Measurements from ENCODE around the gene ARHGAP6. TPM values are rescaled to one million over a fixed set of nuclear protein-coding genes. Genes with fewer than 3 reads are reported as not detected.

ARHGAP6 gene
- total RNA-seq (2016; rRNA removed; fragmentation: Illumina TruSeq; extraction: Trizol) = 0.06 and 0.11 TPM in 2 replicates
- total RNA-seq (2016; cell fraction: cytosol; rRNA removed; fragmentation: Illumina TruSeq; extraction: Trizol; ENCODE audit: low read depth) = not detected in 2 replicates
- total RNA-seq (2016; cell fraction: insoluble cytoplasmic fraction; rRNA removed; fragmentation: Illumina TruSeq; extraction: Trizol) = 0.04 and 0.15 TPM in 2 replicates
- total RNA-seq (2016; cell fraction: membrane; rRNA removed; fragmentation: Illumina TruSeq; extraction: Trizol) = not detected in 2 replicates
- 0.09 and 0.12 TPM in 2 replicates for total RNA-seq (2016; cell fraction: nucleus; rRNA removed; fragmentation: Illumina TruSeq; extraction: Trizol)
- polyA plus RNA-seq (2011; rRNA removed) = not detected in 2 replicates
- polyA plus RNA-seq (2011; cell fraction: cytosol; rRNA removed) = not detected in 2 replicates
- not detected in 2 replicates for polyA plus RNA-seq (2011; cell fraction: nucleus; rRNA removed)
- not detected in 2 replicates for polyA plus RNA-seq (2012)
- not detected in 2 replicates for polyA plus RNA-seq (2016; cell fraction: cytosol; fragmentation: Illumina TruSeq; extraction: Trizol; ENCODE audit: low read depth)
- not detected in 2 replicates for polyA plus RNA-seq (2016; cell fraction: insoluble cytoplasmic fraction; fragmentation: Illumina TruSeq; extraction: Trizol; ENCODE audit: low read depth)
- polyA plus RNA-seq (2016; cell fraction: membrane; fragmentation: Illumina TruSeq; extraction: Trizol; ENCODE audit: low read depth) = not detected in 2 replicates
- polyA plus RNA-seq (2016; cell fraction: nucleus; fragmentation: Illumina TruSeq; extraction: Trizol; ENCODE audit: insufficient read depth, low read depth) = not detected in 2 replicates
- polyA minus RNA-seq (2011; rRNA and poly(A)+ RNA removed; ENCODE audit: low replicate concordance) = 0.84 TPM in 1 of 2 replicates, not detected in the other
- not detected in 2 replicates for polyA minus RNA-seq (2011; cell fraction: cytosol; rRNA and poly(A)+ RNA removed)
- polyA minus RNA-seq (2011; cell fraction: nucleus; rRNA and poly(A)+ RNA removed) = not detected in 2 replicates
- Bru-seq, nascent RNA = percentile 16 among the genes with signal in this experiment
- BruChase-seq, experiment 1, labeled RNA remaining after a 6-hour chase = percentile 18 among the genes with signal in this experiment
- BruChase-seq, experiment 2, labeled RNA remaining after a 2-hour chase = percentile 24 among the genes with signal in this experiment
- long read RNA-seq, experiment 1 = 0 reads
- long read RNA-seq, experiment 2 = 0 reads

DNA sequence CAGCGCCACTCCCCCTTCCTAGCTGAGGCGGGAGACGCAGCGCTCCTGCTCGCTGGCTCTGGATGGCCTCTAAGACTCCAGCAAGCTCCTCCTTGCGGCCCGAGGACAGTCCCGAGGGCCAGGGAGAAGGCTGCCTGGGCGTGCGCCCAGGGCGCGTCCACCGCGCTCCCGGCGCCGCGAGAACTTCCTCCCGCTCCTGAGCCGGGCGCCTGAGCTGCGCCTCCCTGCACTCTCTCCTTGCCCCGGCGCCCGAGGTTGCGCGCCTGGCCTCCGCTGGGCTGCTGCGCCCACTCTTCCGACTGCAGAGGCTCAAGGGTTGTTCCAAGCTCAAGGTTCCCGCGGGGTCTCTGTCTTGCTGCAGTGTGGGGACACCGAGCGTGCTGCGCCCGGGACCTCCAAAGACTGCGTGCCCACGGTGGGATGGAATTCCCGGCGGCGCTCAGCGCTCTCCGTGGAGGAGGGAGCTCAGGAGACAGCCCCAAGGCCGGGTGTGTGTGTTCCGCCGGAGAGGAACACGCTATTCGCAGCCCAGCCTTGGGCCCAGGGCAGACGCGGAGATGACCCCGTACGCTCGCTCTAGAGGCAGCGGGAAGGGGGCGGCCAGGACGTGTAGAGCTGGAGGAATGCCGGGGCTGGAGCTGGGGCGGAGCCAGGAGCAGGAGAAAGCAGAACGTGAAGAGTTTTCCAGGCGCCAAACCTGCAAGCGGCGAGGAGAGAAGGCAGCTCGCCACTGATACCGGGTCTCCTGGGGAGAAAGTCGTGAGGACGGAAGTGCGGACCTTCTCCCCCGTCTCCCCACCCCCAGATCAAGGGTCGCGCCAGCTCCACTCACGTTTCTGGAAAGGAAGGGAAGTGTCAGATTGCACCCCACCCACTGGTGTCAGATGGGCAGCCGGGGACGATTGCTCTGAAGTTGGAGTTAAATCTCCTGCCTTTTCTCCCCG, at the start of gene ARHGAP6:
Gene ARHGAP6 (minus strand): TSS at position 753 of the 944 bp plus-strand sequence. CDS start 1,092 bp downstream, outside the sequence.
- Histone ChIP-seq H3K4me3 (replicated peaks in 1 of 3; ENCODE audit: insufficient read depth in 1 of 3, low read depth in 2 of 3, low read length in 3 of 3) (peak within 1 kb of the TSS in 2 of 3 experiments; percentile 6 to 33; a peak in 2 of 6 replicates), H3K36me3 (replicated peaks in 1 of 2; ENCODE audit: control insufficient read depth in 1 of 2, insufficient read depth in 2 of 2, low read length in 2 of 2) (no peaks in the 10 kb centered on the region), H2AFZ (ENCODE audit: low read length) (no peak within 1 kb of the TSS), H3K27ac (ENCODE audit: extremely low read length, insufficient read depth, low read length) (no peak within 1 kb of the TSS), H3K4me1 (ENCODE audit: insufficient read depth, low read length) (no peaks in the 10 kb centered on the region), H3K79me2 (ENCODE audit: insufficient read depth, low read length) (no peaks in the 10 kb centered on the region), H4K20me1 (ENCODE audit: insufficient read depth, low read length) (no peaks in the 10 kb centered on the region), H3K27me3 (ENCODE audit: control insufficient read depth in 1 of 2, insufficient read depth in 2 of 2, low read length in 2 of 2) (no peaks in the 10 kb centered on the region; a peak in 1 of 5 replicates), H3K9ac (ENCODE audit: insufficient read depth, low read depth, low read length) (no peak within 1 kb of the TSS), H3K4me2 (ENCODE audit: low read depth, low read length) (peak within 1 kb of the TSS; percentile 45; the same call in 1 of the 2 replicates), H3K9me3 (ENCODE audit: low read length) (no peaks in the 10 kb centered on the region)
- in situ Hi-C loops (cut with HindIII; ENCODE audit: extremely low pct_ligation_motif_present, low pct_unique_long_range_greater_than_20kb) = no loop called here
- POLR2A ChIA-PET = no interaction called here
- CTCF ChIA-PET (ENCODE audit: low intra/inter-chr PET ratio, low total read pairs) = no interaction called here
- TF ChIP-seq ZFP37 (CRISPR knock-in tag; IDR thresholded peaks at IDR 0.05; ENCODE audit: borderline replicate concordance) = no peak
- TF ChIP-seq, protein P1, sequence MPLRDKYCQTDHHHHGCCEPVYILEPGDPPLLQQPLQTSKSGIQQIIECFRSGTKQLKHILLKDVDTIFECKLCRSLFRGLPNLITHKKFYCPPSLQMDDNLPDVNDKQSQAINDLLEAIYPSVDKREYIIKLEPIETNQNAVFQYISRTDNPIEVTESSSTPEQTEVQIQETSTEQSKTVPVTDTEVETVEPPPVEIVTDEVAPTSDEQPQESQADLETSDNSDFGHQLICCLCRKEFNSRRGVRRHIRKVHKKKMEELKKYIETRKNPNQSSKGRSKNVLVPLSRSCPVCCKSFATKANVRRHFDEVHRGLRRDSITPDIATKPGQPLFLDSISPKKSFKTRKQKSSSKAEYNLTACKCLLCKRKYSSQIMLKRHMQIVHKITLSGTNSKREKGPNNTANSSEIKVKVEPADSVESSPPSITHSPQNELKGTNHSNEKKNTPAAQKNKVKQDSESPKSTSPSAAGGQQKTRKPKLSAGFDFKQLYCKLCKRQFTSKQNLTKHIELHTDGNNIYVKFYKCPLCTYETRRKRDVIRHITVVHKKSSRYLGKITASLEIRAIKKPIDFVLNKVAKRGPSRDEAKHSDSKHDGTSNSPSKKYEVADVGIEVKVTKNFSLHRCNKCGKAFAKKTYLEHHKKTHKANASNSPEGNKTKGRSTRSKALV (CRISPR knock-in tag; IDR thresholded peaks at IDR 0.05) = peak; percentile 98
- intact Hi-C loops (cut with micrococcal nuclease; ENCODE audit: unreplicated experiment) = no loop called here
- no peak for FAIRE-seq
- BruUV-seq (replicated peaks) = no TSS peak
- WGBS (ENCODE audit: low lambda C conversion rate) = 0% methylated on average over 5 of the region's 74 CpGs
- peak; percentile 85 for ATAC-seq
- DNase-seq (ENCODE audit: low spot score) = no peak

Measured in HepG2 (cell line).